B cell (primary cell): ENCODE measurements around the gene DCLK1. TPM values are rescaled to one million over a fixed set of nuclear protein-coding genes. Genes with fewer than 3 reads are reported as not detected.

Experiments used
- ATAC-seq: fragments of 200-7000 bp; cut with Tn5 transposase; one replicate; pipeline ENCODE4 v1.10.0; 2021; ENCODE audit warnings: low read depth, mild to moderate bottlenecking, moderate number of reproducible peaks, moderate library complexity
- CTCF ChIA-PET: fragments of 350-600 bp; sonication (Branson Sonifier 250); formaldehyde crosslinking; loops from one replicate; lab custom pipeline; 2021; ENCODE audit warnings: antibody characterized with exemption, inconsistent platforms; lab: Charles Lee
- POLR2A ChIA-PET: fragments of 350-600 bp; sonication (Branson Sonifier 250); formaldehyde crosslinking; loops from one replicate; lab custom pipeline; 2021; ENCODE audit warnings: antibody characterized with exemption; lab: Charles Lee
- DNase-seq: peaks from one replicate; pipeline ENCODE4 v3.0.0; 2013
- H2AFZ ChIP-seq: 2 replicates; pipeline ENCODE4 v1.6.1; 2012; ENCODE audit warnings: mild to moderate bottlenecking, low read depth, low read length; ENCODE audit not compliant: insufficient read depth, poor library complexity, severe bottlenecking
- H3K27ac ChIP-seq, 2 donors: 1 replicate in 1 of 2; 2 replicates in 1 of 2; pipeline ENCODE4 v1.5.1; 2012 to 2013; ENCODE audit warnings: low read length in 2 of 2, mild to moderate bottlenecking in 2 of 2, moderate library complexity in 1 of 2
- H3K27me3 ChIP-seq, 4 experiments: fragments of 200-600 bp in 1 of 4; sonication (generic) in 1 of 4; replicated peaks in 1 of 4; 1 replicate in 2 of 4; 2 replicates in 2 of 4; pipeline versions ENCODE4 v1.6.1 to v1.7.0; 2013 to 2016; ENCODE audit warnings: low read length in 3 of 4, mild to moderate bottlenecking in 2 of 4, mixed read lengths in 1 of 4, moderate library complexity in 1 of 4; ENCODE audit not compliant: insufficient read depth in 4 of 4, control insufficient read depth in 3 of 4; ENCODE audit errors: control extremely low read depth in 1 of 4
- H3K36me3 ChIP-seq, 2 experiments: replicated peaks in 1 of 2; 1 replicate in 1 of 2; 2 replicates in 1 of 2; pipeline versions ENCODE4 v1.6.1 to v1.7.1; 2013; ENCODE audit warnings: low read length in 1 of 2; ENCODE audit not compliant: insufficient read depth in 2 of 2, control insufficient read depth in 1 of 2; ENCODE audit errors: control extremely low read depth in 1 of 2, extremely low read depth in 1 of 2
- H3K4me1 ChIP-seq, 2 donors: fragments of 200-600 bp in 1 of 2; sonication (generic) in 1 of 2; 1 replicate in 1 of 2; 2 replicates in 1 of 2; pipeline versions ENCODE4 v1.5.1 to v1.6.1; 2013 to 2017; ENCODE audit warnings: low read length in 2 of 2; ENCODE audit not compliant: control insufficient read depth in 2 of 2, insufficient read depth in 2 of 2
- H3K4me2 ChIP-seq: replicated peaks from 2 replicates; pipeline ENCODE3; 2012; ENCODE audit warnings: mild to moderate bottlenecking, low read depth, low read length; ENCODE audit not compliant: poor library complexity, severe bottlenecking
- H3K4me3 ChIP-seq, 5 experiments: fragments of 200-600 bp in 1 of 5; sonication (generic) in 1 of 5; 1 replicate in 3 of 5; 2 replicates in 2 of 5; pipeline versions ENCODE4 v1.5.1 to v1.7.0; 2011 to 2016; ENCODE audit warnings: low read length in 4 of 5, mild to moderate bottlenecking in 4 of 5, low read depth in 2 of 5, control low read depth in 1 of 5, moderate library complexity in 1 of 5; ENCODE audit not compliant: insufficient read depth in 1 of 5; ENCODE audit errors: control extremely low read depth in 1 of 5, extremely low read depth in 1 of 5
- H3K79me2 ChIP-seq: fragments of 200-600 bp; sonication (generic); one replicate; pipeline ENCODE4 v1.6.0; 2016; ENCODE audit warnings: low read length; ENCODE audit not compliant: control insufficient read depth, insufficient read depth
- H3K9ac ChIP-seq: fragments of 200-600 bp; sonication (generic); 2 replicates; pipeline ENCODE4 v1.6.1; 2017; ENCODE audit warnings: mild to moderate bottlenecking, low read length, moderate library complexity
- H3K9me3 ChIP-seq, 3 donors: one replicate each; pipeline versions ENCODE4 v1.6.1 to v1.7.1; 2013; ENCODE audit warnings: low read length in 2 of 3; ENCODE audit not compliant: control insufficient read depth in 2 of 3, insufficient read depth in 1 of 3; ENCODE audit errors: control extremely low read depth in 1 of 3
- H4K20me1 ChIP-seq: 2 replicates; pipeline ENCODE4 v1.6.0; 2012; ENCODE audit warnings: mild to moderate bottlenecking, low read length; ENCODE audit not compliant: insufficient read depth, control insufficient read depth, poor library complexity, severe bottlenecking
- H3K27ac Mint-ChIP-seq: one replicate; pipeline ENCODE4 v1.8.0; 2021; ENCODE audit warnings: mixed read lengths
- H3K27me3 Mint-ChIP-seq: one replicate; pipeline ENCODE4 v1.8.0; 2021; ENCODE audit warnings: mixed read lengths
- H3K4me1 Mint-ChIP-seq: one replicate; pipeline ENCODE4 v1.8.0; 2021; ENCODE audit warnings: mixed read lengths
- H3K4me3 Mint-ChIP-seq: one replicate; pipeline ENCODE4 v1.8.0; 2021; ENCODE audit warnings: mixed read lengths
- H3K9me3 Mint-ChIP-seq: one replicate; pipeline ENCODE4 v1.8.0; 2022; ENCODE audit warnings: mixed read lengths; ENCODE audit not compliant: insufficient read depth
- EZH2 ChIP-seq: IDR thresholded peaks from 2 replicates; pipeline ENCODE4 v1.6.1; 2012; ENCODE audit warnings: borderline replicate concordance, low read depth, mild to moderate bottlenecking, moderate library complexity, low read length; ENCODE audit not compliant: insufficient read depth, poor library complexity, severe bottlenecking
- WGBS: methylation state at CpG from one replicate; pipeline ENCODE4 v1.1.5; 2013; ENCODE audit warnings: missing lambda C conversion rate; ENCODE audit not compliant: insufficient coverage; 5-methylcytosine and 5-hydroxymethylcytosine counted together
- intact Hi-C: fragments of 100-400 bp; cut with micrococcal nuclease; formaldehyde crosslinking; loops from one replicate; pipeline ENCODE4 v1.10.0; 2022
- polyA plus RNA-seq: library from polyadenylated mRNA; depleted of rRNA; stranded (reverse); fragments of >200 nt; gene quantifications from 2 replicates; pipeline ENCODE4 v1.2.3, GENCODE V29; 2012
- total RNA-seq, 2 donors: library from RNA; stranded (reverse); fragments of 120-200 nt in 1 of 2; gene quantifications; 1 replicate in 1 of 2; 2 replicates in 1 of 2; pipeline versions ENCODE4 v1.2.3 to v1.2.4, GENCODE V29; 2013 to 2022
- TF ChIP-seq, protein P1 (sequence below): fragments of 200-600 bp; IDR thresholded peaks from one replicate; pipeline ENCODE4 v1.8.0; 2022; ENCODE audit warnings: antibody characterized with exemption, mild to moderate bottlenecking

DCLK1 gene
- total and polyA plus RNA-seq, 2 donors (not counting 1 experiment from before 2014, with no cell fraction given): not detected

DNA sequence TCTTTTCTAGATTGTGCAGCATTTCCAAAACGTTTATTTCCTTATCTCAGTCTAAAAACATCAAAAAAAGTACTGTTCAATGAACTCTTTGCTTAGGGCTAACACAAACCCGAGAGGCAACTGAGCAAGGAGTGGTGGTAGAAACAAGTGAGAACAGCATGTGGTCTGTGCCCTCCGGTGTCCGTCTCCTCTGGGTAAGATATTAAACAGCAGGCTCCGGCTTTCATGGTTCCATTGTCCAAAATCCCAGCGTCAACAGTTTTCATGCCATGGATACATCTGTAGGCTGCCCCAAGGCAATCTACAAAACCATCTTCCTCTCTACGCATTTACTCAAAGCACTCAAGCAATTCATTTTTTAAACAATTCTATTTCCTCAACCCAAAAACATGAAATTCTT, 22.8 kb downstream of the DCLK1 start:
- H3K4me3 ChIP-seq: no peak overlapping the region
- no peak overlapping the region for H3K27ac ChIP-seq
- no peak overlapping the region for H2AFZ ChIP-seq
- Mint-ChIP-seq H3K4me3 (no peak overlapping the region), H3K27me3 (no peaks in the 10 kb centered on the region), H3K27ac (no peak overlapping the region), H3K9me3 (no peaks in the 10 kb centered on the region), H3K4me1 (no peaks in the 10 kb centered on the region)
- ATAC-seq: no peak
- H3K4me2 ChIP-seq: no peak overlapping the region
- H3K9me3 ChIP-seq: no peaks in the 10 kb centered on the region
- H3K36me3 ChIP-seq: no peaks in the 10 kb centered on the region
- CTCF ChIA-PET: no interaction called here
- no peaks in the 10 kb centered on the region for H3K79me2 ChIP-seq
- H3K4me1 ChIP-seq: no peaks in the 10 kb centered on the region
- DNase-seq: no peak
- intact Hi-C loops: no loop called here
- no peaks in the 10 kb centered on the region for H3K27me3 ChIP-seq
- POLR2A ChIA-PET: no interaction called here
- TF ChIP-seq EZH2: no peak
- TF ChIP-seq, protein P1, sequence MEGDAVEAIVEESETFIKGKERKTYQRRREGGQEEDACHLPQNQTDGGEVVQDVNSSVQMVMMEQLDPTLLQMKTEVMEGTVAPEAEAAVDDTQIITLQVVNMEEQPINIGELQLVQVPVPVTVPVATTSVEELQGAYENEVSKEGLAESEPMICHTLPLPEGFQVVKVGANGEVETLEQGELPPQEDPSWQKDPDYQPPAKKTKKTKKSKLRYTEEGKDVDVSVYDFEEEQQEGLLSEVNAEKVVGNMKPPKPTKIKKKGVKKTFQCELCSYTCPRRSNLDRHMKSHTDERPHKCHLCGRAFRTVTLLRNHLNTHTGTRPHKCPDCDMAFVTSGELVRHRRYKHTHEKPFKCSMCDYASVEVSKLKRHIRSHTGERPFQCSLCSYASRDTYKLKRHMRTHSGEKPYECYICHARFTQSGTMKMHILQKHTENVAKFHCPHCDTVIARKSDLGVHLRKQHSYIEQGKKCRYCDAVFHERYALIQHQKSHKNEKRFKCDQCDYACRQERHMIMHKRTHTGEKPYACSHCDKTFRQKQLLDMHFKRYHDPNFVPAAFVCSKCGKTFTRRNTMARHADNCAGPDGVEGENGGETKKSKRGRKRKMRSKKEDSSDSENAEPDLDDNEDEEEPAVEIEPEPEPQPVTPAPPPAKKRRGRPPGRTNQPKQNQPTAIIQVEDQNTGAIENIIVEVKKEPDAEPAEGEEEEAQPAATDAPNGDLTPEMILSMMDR: no peak
- WGBS: 95% methylated on average over 6 of the region's 7 CpGs
- H4K20me1 ChIP-seq: no peaks in the 10 kb centered on the region
- no peak overlapping the region for H3K9ac ChIP-seq

DNA sequence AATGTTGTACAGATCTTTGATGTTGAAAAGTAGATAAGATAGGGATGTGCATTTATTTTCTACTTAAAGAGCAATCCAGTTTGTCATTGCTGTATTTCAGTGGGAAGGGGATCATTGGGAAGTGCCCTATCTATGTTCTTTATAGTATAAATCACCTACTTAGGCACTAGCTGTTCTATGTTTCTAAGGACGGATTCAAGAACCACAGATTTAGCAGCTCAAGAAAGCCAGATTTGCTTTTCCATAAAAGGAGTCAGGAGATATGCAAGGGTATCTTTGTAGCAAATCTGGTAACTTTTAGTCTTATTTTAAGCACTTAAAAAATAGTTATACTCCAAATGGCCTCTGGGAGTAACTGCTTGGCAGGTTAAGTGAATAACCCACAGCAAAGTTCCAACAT, 23.7 kb downstream of the DCLK1 start:
- intact Hi-C loops: no loop called here
- Histone ChIP-seq H3K9ac (no peak overlapping the region), H2AFZ (no peak overlapping the region), H3K27me3 (no peaks in the 10 kb centered on the region), H3K4me2 (no peak overlapping the region), H3K79me2 (no peaks in the 10 kb centered on the region), H3K4me3 (no peak overlapping the region), H3K36me3 (no peaks in the 10 kb centered on the region), H4K20me1 (no peaks in the 10 kb centered on the region), H3K9me3 (no peaks in the 10 kb centered on the region), H3K4me1 (no peaks in the 10 kb centered on the region), H3K27ac (no peak overlapping the region)
- CTCF ChIA-PET: no interaction called here
- no peak overlapping the region for H3K27ac Mint-ChIP-seq
- H3K4me3 Mint-ChIP-seq: no peak overlapping the region
- ATAC-seq (no peak), DNase-seq (no peak)
- POLR2A ChIA-PET: no interaction called here
- no CpG with 5 or more reads among the region's 1 CpG for WGBS
- H3K4me1 Mint-ChIP-seq: no peaks in the 10 kb centered on the region
- no peaks in the 10 kb centered on the region for H3K9me3 Mint-ChIP-seq
- H3K27me3 Mint-ChIP-seq: no peaks in the 10 kb centered on the region
- TF ChIP-seq EZH2: no peak
- TF ChIP-seq, protein P1: no peak
